GM23338 (cell line): ENCODE data around the gene ADCY4. TPM values are rescaled to one million over a fixed set of nuclear protein-coding genes. Genes with fewer than 3 reads are reported as not detected.

Experiments
- ATAC-seq: fragments of 200-7000 bp; cut with Tn5 transposase; 3 replicates; pipeline ENCODE4 v1.9.1; 2020
- DNase-seq: peaks from one replicate; pipeline ENCODE4 v3.0.0-alpha.2; 2015; ENCODE audit warnings: low spot score
- H2AFZ ChIP-seq: fragments of 200-600 bp; sonication (generic); 2 replicates; pipeline ENCODE4 v1.8.0; 2016; ENCODE audit warnings: antibody characterized with exemption, mild to moderate bottlenecking, moderate library complexity
- H3F3A ChIP-seq: fragments of 200-600 bp; sonication (generic); replicated peaks from 2 replicates; pipeline ENCODE4 v1.8.0; 2017; ENCODE audit warnings: antibody characterized with exemption, mixed run types, low read depth
- H3K27ac ChIP-seq: fragments of 200-600 bp; sonication (generic); 2 replicates; pipeline ENCODE4 v1.6.1; 2016; ENCODE audit warnings: low read depth
- H3K27me3 ChIP-seq: fragments of 200-600 bp; sonication (generic); 2 replicates; pipeline ENCODE4 v1.8.0; 2016; ENCODE audit warnings: mild to moderate bottlenecking, mixed run types, moderate library complexity; ENCODE audit not compliant: insufficient read depth
- H3K36me3 ChIP-seq: fragments of 200-600 bp; sonication (generic); 2 replicates; pipeline ENCODE4 v1.8.0; 2016; ENCODE audit warnings: mild to moderate bottlenecking; ENCODE audit not compliant: insufficient read depth
- H3K4me1 ChIP-seq: fragments of 200-600 bp; sonication (generic); 2 replicates; pipeline ENCODE4 v1.8.0; 2016; ENCODE audit warnings: mild to moderate bottlenecking, moderate library complexity; ENCODE audit not compliant: insufficient read depth
- H3K4me2 ChIP-seq: fragments of 200-600 bp; sonication (generic); 2 replicates; pipeline ENCODE4 v1.7.1; 2017; ENCODE audit warnings: mixed run types
- H3K4me3 ChIP-seq: fragments of 200-600 bp; sonication (generic); 2 replicates; pipeline ENCODE4 v1.6.1; 2016; ENCODE audit warnings: mixed run types
- H3K79me2 ChIP-seq: fragments of 200-600 bp; sonication (generic); replicated peaks from 2 replicates; pipeline ENCODE4 v1.8.0; 2017; ENCODE audit warnings: mild to moderate bottlenecking; ENCODE audit not compliant: insufficient read depth
- H3K9me2 ChIP-seq: fragments of 200-600 bp; sonication (generic); 2 replicates; pipeline ENCODE4 v1.8.0; 2017; ENCODE audit not compliant: insufficient read depth
- H4K20me1 ChIP-seq: fragments of 200-600 bp; sonication (generic); replicated peaks from 2 replicates; pipeline ENCODE4 v1.8.0; 2017; ENCODE audit warnings: mild to moderate bottlenecking; ENCODE audit not compliant: insufficient read depth
- H3K27ac Mint-ChIP-seq: 2 replicates; pipeline ENCODE4 v1.8.0; 2020; ENCODE audit warnings: inconsistent platforms, mild to moderate bottlenecking, moderate library complexity, mixed read lengths
- H3K27me3 Mint-ChIP-seq: 3 replicates; pipeline ENCODE4 v1.8.0; 2022; ENCODE audit warnings: low read depth, mild to moderate bottlenecking, moderate library complexity, mixed read lengths, inconsistent platforms; ENCODE audit not compliant: insufficient read depth, poor library complexity
- H3K36me3 Mint-ChIP-seq: 3 replicates; pipeline ENCODE4 v1.8.0; 2021; ENCODE audit warnings: low read depth, mild to moderate bottlenecking, inconsistent platforms, moderate library complexity, mixed read lengths
- H3K4me1 Mint-ChIP-seq: 3 replicates; pipeline ENCODE4 v1.8.0; 2020; ENCODE audit warnings: mild to moderate bottlenecking, inconsistent platforms, mixed read lengths
- H3K4me3 Mint-ChIP-seq: 3 replicates; pipeline ENCODE4 v1.8.0; 2021; ENCODE audit warnings: moderate library complexity, mild to moderate bottlenecking, inconsistent platforms, mixed read lengths
- H3K9me3 Mint-ChIP-seq: 3 replicates; pipeline ENCODE4 v1.8.0; 2020; ENCODE audit warnings: moderate library complexity, mild to moderate bottlenecking, inconsistent platforms, mixed read lengths
- NANOG ChIP-seq: IDR thresholded peaks from 2 replicates; pipeline ENCODE4 v1.6.1; 2016; ENCODE audit warnings: antibody characterized with exemption, borderline replicate concordance
- REST ChIP-seq: IDR thresholded peaks from one replicate; pipeline ENCODE4 v1.6.1; 2018; ENCODE audit warnings: antibody characterized with exemption; ENCODE audit not compliant: unreplicated experiment
- STAT1 ChIP-seq: IDR thresholded peaks from one replicate; pipeline ENCODE4 v1.6.1; 2016; ENCODE audit warnings: antibody characterized with exemption; ENCODE audit not compliant: unreplicated experiment
- ZNF114 ChIP-seq: fragments of 250-450 bp; sonication (Bioruptor Pico); IDR thresholded peaks from 2 replicates; pipeline ENCODE4 v1.5.0; 2020; ENCODE audit warnings: mild to moderate bottlenecking, moderate library complexity
- ZNF331 ChIP-seq: fragments of 250-450 bp; sonication (Bioruptor Pico); IDR thresholded peaks from 2 replicates; pipeline ENCODE4 v1.5.0; 2020; ENCODE audit warnings: low read depth, mild to moderate bottlenecking, moderate library complexity
- polyA plus RNA-seq: library from polyadenylated mRNA; unstranded; fragments of >200 nt; fragmentation: Nextera tagmentation; extraction: Ambion mirVana; gene quantifications from 2 replicates; pipeline ENCODE4 v1.2.1, GENCODE V29; 2016
- total RNA-seq: library from RNA; depleted of rRNA; stranded (reverse); fragments of >200 nt; shearing (Covaris generic); gene quantifications from 2 replicates; pipeline ENCODE4 v1.2.3, GENCODE V29; 2014
- TF ChIP-seq, protein P1 (sequence below): fragments of 250-450 bp; sonication (Bioruptor Pico); IDR thresholded peaks from 2 replicates; pipeline ENCODE4 v1.5.0; 2020; ENCODE audit warnings: mild to moderate bottlenecking, moderate library complexity

ADCY4 gene
- total and polyA plus RNA-seq, 2 experiments from 2014 or later: 0.10 to 0.40 TPM

DNA sequence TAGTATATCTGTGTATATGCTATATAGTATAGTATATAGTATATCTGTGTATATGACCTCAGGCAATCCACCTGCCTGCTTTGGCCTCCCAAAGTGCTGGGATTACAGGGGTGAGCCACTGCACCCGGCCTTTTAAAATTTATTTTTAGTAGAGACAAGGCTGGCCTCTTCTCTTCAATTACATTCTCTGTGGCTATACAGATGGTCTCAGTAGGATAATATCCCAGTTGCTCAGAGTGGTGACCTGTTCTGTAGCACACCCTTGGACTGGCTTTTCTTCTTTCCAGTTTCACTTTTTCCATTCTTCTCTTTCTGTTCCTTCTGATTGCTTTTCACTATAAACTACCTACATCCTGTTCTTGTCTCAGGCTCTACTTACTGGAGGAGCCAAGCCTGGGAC lies 30.0 kb upstream of the ADCY4 start (continued):
- TF ChIP-seq REST: no peak

- TF ChIP-seq ZNF114 (CRISPR knock-in tag): no peak
- TF ChIP-seq STAT1: no peak
- no peak for TF ChIP-seq NANOG
- no peak overlapping the region for H3K27ac ChIP-seq
- Mint-ChIP-seq H3K27me3 (peaks cover 26% of the 10 kb centered on the region), H3K4me3 (no peak overlapping the region), H3K36me3 (no peaks in the 10 kb centered on the region), H3K4me1 (peaks cover 11% of the 10 kb centered on the region), H3K27ac (no peak overlapping the region), H3K9me3 (no peaks in the 10 kb centered on the region; the same call in 2 of the 3 replicates)
- peaks cover 64% of the 10 kb centered on the region for H3K27me3 ChIP-seq
- no peak overlapping the region for H3K4me3 ChIP-seq
- H3K79me2 ChIP-seq: no peaks in the 10 kb centered on the region
- no peak overlapping the region for H3K4me2 ChIP-seq
- 0 out of 2 replicates have a peak, but pooled peaks cover 4% of the 10 kb centered on the region for H3F3A ChIP-seq
- H3K9me2 ChIP-seq: no peaks in the 10 kb centered on the region
- no peak overlapping the region for H2AFZ ChIP-seq
- no peaks in the 10 kb centered on the region for H3K36me3 ChIP-seq
- peaks cover 9% of the 10 kb centered on the region; the same call in 1 of the 2 replicates for H3K4me1 ChIP-seq
- no peak for DNase-seq
- no peaks in the 10 kb centered on the region; the same call in 1 of the 2 replicates for H4K20me1 ChIP-seq
- no peak for ATAC-seq
Observed at GRCh38 chr14:24363401-24363800, 28.5 kb upstream of the ADCY4 start.

DNA sequence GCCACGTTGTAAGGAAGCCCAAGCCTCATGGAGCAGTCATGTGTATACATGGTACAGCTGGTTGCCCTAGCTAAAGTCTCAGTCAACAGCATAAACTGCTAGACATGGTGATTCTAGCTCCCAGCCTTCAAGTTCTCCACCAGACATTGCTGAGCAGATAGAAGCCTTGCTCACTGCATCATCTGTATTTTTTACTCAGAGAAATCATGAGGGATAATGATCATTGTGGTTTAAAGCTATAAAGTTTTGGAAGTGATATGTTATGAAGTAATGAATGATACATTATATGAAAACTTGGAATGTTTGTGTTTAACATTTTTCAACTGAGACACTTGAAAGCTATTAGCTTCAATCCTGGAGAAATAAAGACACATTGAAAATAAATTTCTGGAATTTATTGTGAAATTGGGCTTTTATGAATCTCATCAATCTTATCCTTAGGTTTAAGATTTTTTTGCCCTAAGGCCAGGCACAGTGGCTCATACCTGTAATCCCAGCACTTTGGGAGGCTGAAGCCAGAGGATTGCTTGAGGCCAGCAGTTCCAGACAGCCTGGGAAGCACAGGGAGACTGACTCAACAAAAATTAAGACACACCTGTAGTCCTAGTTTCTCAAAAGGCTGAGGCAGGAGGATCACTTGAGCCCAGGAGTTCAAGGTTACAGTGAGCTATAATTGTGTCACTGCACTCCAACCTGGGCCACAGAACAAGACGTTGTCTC lies 27.5 kb upstream of the ADCY4 start:
- H3K27me3 ChIP-seq: peaks cover 64% of the 10 kb centered on the region
- no peak overlapping the region for H3K4me3 Mint-ChIP-seq
- H3K27me3 Mint-ChIP-seq: peaks cover 26% of the 10 kb centered on the region
- TF ChIP-seq ZNF331 (CRISPR knock-in tag) (no peak), ZNF114 (CRISPR knock-in tag) (no peak)
- TF ChIP-seq, protein P1, sequence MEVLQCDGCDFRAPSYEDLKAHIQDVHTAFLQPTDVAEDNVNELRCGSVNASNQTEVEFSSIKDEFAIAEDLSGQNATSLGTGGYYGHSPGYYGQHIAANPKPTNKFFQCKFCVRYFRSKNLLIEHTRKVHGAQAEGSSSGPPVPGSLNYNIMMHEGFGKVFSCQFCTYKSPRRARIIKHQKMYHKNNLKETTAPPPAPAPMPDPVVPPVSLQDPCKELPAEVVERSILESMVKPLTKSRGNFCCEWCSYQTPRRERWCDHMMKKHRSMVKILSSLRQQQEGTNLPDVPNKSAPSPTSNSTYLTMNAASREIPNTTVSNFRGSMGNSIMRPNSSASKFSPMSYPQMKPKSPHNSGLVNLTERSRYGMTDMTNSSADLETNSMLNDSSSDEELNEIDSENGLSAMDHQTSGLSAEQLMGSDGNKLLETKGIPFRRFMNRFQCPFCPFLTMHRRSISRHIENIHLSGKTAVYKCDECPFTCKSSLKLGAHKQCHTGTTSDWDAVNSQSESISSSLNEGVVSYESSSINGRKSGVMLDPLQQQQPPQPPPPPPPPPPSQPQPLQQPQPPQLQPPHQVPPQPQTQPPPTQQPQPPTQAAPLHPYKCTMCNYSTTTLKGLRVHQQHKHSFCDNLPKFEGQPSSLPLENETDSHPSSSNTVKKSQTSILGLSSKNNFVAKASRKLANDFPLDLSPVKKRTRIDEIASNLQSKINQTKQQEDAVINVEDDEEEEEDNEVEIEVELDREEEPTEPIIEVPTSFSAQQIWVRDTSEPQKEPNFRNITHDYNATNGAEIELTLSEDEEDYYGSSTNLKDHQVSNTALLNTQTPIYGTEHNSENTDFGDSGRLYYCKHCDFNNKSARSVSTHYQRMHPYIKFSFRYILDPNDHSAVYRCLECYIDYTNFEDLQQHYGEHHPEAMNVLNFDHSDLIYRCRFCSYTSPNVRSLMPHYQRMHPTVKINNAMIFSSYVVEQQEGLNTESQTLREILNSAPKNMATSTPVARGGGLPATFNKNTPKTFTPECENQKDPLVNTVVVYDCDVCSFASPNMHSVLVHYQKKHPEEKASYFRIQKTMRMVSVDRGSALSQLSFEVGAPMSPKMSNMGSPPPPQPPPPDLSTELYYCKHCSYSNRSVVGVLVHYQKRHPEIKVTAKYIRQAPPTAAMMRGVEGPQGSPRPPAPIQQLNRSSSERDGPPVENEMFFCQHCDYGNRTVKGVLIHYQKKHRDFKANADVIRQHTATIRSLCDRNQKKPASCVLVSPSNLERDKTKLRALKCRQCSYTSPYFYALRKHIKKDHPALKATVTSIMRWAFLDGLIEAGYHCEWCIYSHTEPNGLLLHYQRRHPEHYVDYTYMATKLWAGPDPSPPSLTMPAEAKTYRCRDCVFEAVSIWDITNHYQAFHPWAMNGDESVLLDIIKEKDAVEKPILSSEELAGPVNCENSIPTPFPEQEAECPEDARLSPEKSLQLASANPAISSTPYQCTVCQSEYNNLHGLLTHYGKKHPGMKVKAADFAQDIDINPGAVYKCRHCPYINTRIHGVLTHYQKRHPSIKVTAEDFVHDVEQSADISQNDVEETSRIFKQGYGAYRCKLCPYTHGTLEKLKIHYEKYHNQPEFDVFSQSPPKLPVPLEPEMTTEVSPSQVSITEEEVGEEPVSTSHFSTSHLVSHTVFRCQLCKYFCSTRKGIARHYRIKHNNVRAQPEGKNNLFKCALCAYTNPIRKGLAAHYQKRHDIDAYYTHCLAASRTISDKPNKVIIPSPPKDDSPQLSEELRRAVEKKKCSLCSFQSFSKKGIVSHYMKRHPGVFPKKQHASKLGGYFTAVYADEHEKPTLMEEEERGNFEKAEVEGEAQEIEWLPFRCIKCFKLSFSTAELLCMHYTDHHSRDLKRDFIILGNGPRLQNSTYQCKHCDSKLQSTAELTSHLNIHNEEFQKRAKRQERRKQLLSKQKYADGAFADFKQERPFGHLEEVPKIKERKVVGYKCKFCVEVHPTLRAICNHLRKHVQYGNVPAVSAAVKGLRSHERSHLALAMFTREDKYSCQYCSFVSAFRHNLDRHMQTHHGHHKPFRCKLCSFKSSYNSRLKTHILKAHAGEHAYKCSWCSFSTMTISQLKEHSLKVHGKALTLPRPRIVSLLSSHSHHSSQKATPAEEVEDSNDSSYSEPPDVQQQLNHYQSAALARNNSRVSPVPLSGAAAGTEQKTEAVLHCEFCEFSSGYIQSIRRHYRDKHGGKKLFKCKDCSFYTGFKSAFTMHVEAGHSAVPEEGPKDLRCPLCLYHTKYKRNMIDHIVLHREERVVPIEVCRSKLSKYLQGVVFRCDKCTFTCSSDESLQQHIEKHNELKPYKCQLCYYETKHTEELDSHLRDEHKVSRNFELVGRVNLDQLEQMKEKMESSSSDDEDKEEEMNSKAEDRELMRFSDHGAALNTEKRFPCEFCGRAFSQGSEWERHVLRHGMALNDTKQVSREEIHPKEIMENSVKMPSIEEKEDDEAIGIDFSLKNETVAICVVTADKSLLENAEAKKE: no peak

More for the DNA sequence above, 27.5 kb upstream of the ADCY4 start:
- no peak for ATAC-seq
- Histone ChIP-seq H3K4me1 (peaks cover 9% of the 10 kb centered on the region; the same call in 1 of the 2 replicates), H2AFZ (no peak overlapping the region), H3K79me2 (no peaks in the 10 kb centered on the region), H3F3A (0 out of 2 replicates have a peak, but pooled peaks cover 1% of the 10 kb centered on the region), H3K4me3 (no peak overlapping the region), H3K36me3 (no peaks in the 10 kb centered on the region), H3K27ac (no peak overlapping the region), H3K9me2 (no peaks in the 10 kb centered on the region), H4K20me1 (no peaks in the 10 kb centered on the region; the same call in 1 of the 2 replicates), H3K4me2 (no peak overlapping the region)
- H3K4me1 Mint-ChIP-seq: peaks cover 11% of the 10 kb centered on the region
- no peaks in the 10 kb centered on the region for H3K36me3 Mint-ChIP-seq
- no peaks in the 10 kb centered on the region; the same call in 2 of the 3 replicates for H3K9me3 Mint-ChIP-seq
- DNase-seq: no peak
- no peak overlapping the region for H3K27ac Mint-ChIP-seq
